Endothelial cell (in vitro differentiated cells): ENCODE measurements around the gene REG3A. TPM values are rescaled to one million over a fixed set of nuclear protein-coding genes. Genes with fewer than 3 reads are reported as not detected.

Experiments
- DNase-seq: peaks from one replicate; pipeline ENCODE4 v3.0.0; 2021; ENCODE audit warnings: low spot score
- H3K27ac Mint-ChIP-seq: one replicate; pipeline ENCODE4 v1.8.0; 2021; ENCODE audit warnings: mixed read lengths, inconsistent platforms; ENCODE audit not compliant: unreplicated experiment
- H3K27me3 Mint-ChIP-seq: one replicate; pipeline ENCODE4 v1.8.0; 2021; ENCODE audit warnings: mild to moderate bottlenecking, moderate library complexity, mixed read lengths, inconsistent platforms; ENCODE audit not compliant: unreplicated experiment
- H3K36me3 Mint-ChIP-seq: one replicate; pipeline ENCODE4 v1.8.0; 2021; ENCODE audit warnings: mild to moderate bottlenecking, low read depth, mixed read lengths, inconsistent platforms; ENCODE audit not compliant: unreplicated experiment
- H3K4me1 Mint-ChIP-seq: one replicate; pipeline ENCODE4 v1.8.0; 2021; ENCODE audit warnings: mild to moderate bottlenecking, mixed read lengths, inconsistent platforms; ENCODE audit not compliant: unreplicated experiment
- H3K4me3 Mint-ChIP-seq: one replicate; pipeline ENCODE4 v1.8.0; 2021; ENCODE audit warnings: mild to moderate bottlenecking, mixed read lengths, inconsistent platforms; ENCODE audit not compliant: unreplicated experiment
- H3K9me3 Mint-ChIP-seq: one replicate; pipeline ENCODE4 v1.8.0; 2021; ENCODE audit warnings: mixed read lengths, inconsistent platforms; ENCODE audit not compliant: unreplicated experiment
- CTCF ChIP-seq: fragments of 200-600 bp; sonication (generic); IDR thresholded peaks from one replicate; pipeline ENCODE4 v1.5.0; 2021; ENCODE audit warnings: antibody characterized with exemption; ENCODE audit not compliant: unreplicated experiment
- total RNA-seq: library from RNA; stranded (reverse); fragmentation: NEBNext Ultra II Directional; extraction: Animal tissue kit (Norgen Biotek cat#: 25700); gene quantifications from one replicate; pipeline ENCODE4 v1.2.1, GENCODE V29; 2021; ENCODE audit not compliant: unreplicated experiment

Gene REG3A
- total RNA-seq, 1 donor from 2014 or later = not detected

- Mint-ChIP-seq H3K36me3 (no peaks in the 10 kb centered on the region), H3K4me3 (no peak overlapping the region), H3K27me3 (no peaks in the 10 kb centered on the region), H3K27ac (no peak overlapping the region), H3K9me3 (no peaks in the 10 kb centered on the region), H3K4me1 (no peaks in the 10 kb centered on the region)
- no peak for DNase-seq
- no peak for TF ChIP-seq CTCF
Observed at GRCh38 chr2:79125721-79125985, 33.9 kb downstream of the REG3A start.

- Mint-ChIP-seq H3K4me1 (no peaks in the 10 kb centered on the region), H3K27me3 (no peaks in the 10 kb centered on the region), H3K4me3 (no peak overlapping the region), H3K9me3 (no peaks in the 10 kb centered on the region), H3K27ac (no peak overlapping the region), H3K36me3 (no peaks in the 10 kb centered on the region)
- TF ChIP-seq CTCF = no peak
- DNase-seq = no peak
Observed at GRCh38 chr2:79124907-79125720, 34.4 kb downstream of the REG3A start.

GRCh38 chr2:79122676-79123075, 36.9 kb downstream of the REG3A start:
- Mint-ChIP-seq H3K27ac (no peak overlapping the region), H3K36me3 (no peaks in the 10 kb centered on the region), H3K9me3 (no peaks in the 10 kb centered on the region), H3K4me1 (no peaks in the 10 kb centered on the region), H3K27me3 (no peaks in the 10 kb centered on the region), H3K4me3 (no peak overlapping the region)
- DNase-seq = no peak
- TF ChIP-seq CTCF = no peak

GRCh38 chr2:79120194-79120713, 39.3 kb downstream of the REG3A start, which contains the start of gene REG1A:
Gene REG1A, plus strand, starts transcription at chr2:79120488. Its CDS starts 374 bp downstream, at chr2:79120862.
- Mint-ChIP-seq H3K9me3 (no peaks in the 10 kb centered on the region), H3K27ac (no peak within 1 kb of the TSS), H3K4me3 (no peak within 1 kb of the TSS), H3K27me3 (no peaks in the 10 kb centered on the region), H3K4me1 (no peaks in the 10 kb centered on the region), H3K36me3 (no peaks in the 10 kb centered on the region)
- DNase-seq = no peak
- TF ChIP-seq CTCF = no peak
